ENCODE data around the gene SMC3. TPM values are rescaled to one million over a fixed set of nuclear protein-coding genes. Genes with fewer than 3 reads are reported as not detected.

Gene SMC3
- total RNA-seq, 1 donor from 2014 or later, result 60.6 TPM

DNA sequence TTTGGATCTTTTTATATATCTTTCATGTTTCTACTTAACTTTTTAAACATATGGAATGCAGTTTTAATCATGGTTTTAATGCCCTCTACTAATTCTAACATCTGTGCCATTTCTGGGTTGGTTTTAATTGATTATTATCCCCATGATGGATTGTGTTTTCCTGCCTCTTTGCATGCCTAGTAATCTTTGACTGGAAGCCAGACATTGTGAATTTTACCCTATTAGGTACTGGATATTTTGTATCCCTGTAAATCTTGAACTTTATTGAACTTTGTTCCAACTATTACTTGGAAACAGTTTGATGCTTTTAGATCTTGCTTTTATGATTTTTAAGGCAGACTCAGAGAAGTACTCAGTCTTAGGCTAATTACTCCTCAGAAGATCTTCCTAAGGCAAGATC is 60.7 kb downstream of the SMC3 start:
- H3K4me3 Mint-ChIP-seq, result no peak overlapping the region
- TF ChIP-seq, protein P1, sequence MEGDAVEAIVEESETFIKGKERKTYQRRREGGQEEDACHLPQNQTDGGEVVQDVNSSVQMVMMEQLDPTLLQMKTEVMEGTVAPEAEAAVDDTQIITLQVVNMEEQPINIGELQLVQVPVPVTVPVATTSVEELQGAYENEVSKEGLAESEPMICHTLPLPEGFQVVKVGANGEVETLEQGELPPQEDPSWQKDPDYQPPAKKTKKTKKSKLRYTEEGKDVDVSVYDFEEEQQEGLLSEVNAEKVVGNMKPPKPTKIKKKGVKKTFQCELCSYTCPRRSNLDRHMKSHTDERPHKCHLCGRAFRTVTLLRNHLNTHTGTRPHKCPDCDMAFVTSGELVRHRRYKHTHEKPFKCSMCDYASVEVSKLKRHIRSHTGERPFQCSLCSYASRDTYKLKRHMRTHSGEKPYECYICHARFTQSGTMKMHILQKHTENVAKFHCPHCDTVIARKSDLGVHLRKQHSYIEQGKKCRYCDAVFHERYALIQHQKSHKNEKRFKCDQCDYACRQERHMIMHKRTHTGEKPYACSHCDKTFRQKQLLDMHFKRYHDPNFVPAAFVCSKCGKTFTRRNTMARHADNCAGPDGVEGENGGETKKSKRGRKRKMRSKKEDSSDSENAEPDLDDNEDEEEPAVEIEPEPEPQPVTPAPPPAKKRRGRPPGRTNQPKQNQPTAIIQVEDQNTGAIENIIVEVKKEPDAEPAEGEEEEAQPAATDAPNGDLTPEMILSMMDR (conservative IDR thresholded peaks at IDR 0.05), result no peak
- H3K9me3 Mint-ChIP-seq, result no peaks in the 10 kb centered on the region
- H3K27me3 Mint-ChIP-seq, result peaks cover 4% of the 10 kb centered on the region
- no peaks in the 10 kb centered on the region for H3K36me3 Mint-ChIP-seq
- no peak for DNase-seq (ENCODE audit: extremely low spot score, unreplicated experiment)
- no peak overlapping the region for H3K27ac Mint-ChIP-seq
- H3K4me1 Mint-ChIP-seq (ENCODE audit: unreplicated experiment), result peaks cover 16% of the 10 kb centered on the region

DNA sequence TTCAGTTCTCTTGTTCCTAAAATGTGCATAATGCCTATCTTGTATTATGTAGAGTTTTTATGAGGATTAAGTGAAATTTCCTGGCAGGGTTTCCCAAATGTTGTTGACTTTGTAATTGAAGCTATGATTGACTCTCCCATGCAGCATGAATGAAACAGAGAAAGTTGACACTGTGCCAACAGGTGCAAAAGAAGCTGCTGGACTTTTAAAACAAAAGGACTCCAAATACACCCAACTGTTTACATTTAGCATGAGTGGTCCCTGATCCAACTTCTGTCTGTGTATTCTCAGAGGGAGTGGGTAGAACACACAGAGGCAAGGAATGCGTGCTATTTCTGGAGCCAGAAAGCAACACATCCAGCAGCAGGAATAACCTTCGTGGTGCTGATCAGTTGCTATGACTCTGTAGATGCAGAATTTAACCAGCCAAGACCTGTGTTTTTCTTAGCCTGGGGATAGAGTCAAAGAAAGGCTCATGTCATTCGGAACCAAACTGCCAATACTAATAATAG is 62.2 kb downstream of the SMC3 start:
- TF ChIP-seq, protein P1 (conservative IDR thresholded peaks at IDR 0.05), result no peak
- Mint-ChIP-seq H3K27me3 (peaks cover 4% of the 10 kb centered on the region), H3K9me3 (no peaks in the 10 kb centered on the region), H3K4me3 (no peak overlapping the region), H3K36me3 (no peaks in the 10 kb centered on the region), H3K27ac (no peak overlapping the region), H3K4me1 (ENCODE audit: unreplicated experiment) (peaks cover 16% of the 10 kb centered on the region)
- no peak for DNase-seq (ENCODE audit: extremely low spot score, unreplicated experiment)

DNA sequence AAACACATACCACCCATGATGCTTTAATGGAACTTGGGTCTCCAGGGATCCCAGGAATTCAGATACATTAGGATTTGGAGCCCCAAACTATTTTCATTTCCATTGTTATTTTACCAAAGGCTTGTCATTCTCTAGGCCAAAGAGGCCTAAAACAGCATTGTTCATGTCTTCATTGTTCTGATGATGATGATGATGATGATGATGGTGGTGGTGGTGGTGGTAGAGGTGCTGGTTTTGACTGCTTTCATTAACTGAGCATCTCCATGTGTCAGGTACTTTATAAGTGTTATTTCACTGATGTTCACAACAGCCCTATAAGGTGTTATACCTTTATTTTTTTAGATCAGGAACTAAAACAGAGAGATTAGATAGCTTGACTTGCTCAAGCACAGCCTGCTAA is 64.4 kb downstream of the SMC3 start:
- H3K4me1 Mint-ChIP-seq (ENCODE audit: unreplicated experiment), result peaks cover 20% of the 10 kb centered on the region
- H3K36me3 Mint-ChIP-seq, result no peaks in the 10 kb centered on the region
- H3K27me3 Mint-ChIP-seq, result no peaks in the 10 kb centered on the region
- no peak overlapping the region for H3K27ac Mint-ChIP-seq
- TF ChIP-seq, protein P1 (conservative IDR thresholded peaks at IDR 0.05), result no peak
- H3K9me3 Mint-ChIP-seq, result no peaks in the 10 kb centered on the region
- no peak overlapping the region for H3K4me3 Mint-ChIP-seq
- no peak for DNase-seq (ENCODE audit: extremely low spot score, unreplicated experiment)

DNA sequence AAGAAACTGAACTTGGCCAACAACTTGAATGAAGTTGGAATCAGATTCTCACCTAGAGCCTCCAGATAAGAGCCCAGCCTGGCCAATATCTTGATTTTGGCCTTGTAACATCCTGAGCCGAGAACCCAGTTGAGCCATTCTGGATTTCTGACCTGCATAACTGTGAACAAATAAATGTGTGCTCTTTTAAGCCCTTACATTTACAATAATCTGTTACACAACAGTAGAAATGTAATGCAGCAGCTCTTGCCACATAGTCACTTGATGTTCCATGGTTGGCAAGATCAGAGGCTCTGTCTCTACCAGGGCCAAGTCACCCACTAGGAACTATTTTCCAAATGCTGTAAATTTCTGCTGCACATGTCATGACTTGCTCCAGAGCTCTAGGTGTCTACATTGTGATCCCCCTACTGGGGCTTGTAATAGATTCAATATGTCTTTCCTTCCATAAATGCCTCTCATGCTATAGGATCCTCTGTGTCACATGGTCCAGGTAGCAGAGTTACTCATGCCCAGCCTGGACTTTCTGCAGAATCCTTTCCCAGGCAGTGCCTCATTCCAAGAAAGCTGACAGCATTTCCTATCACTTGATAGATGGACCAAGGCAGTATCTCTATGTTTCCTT is 65.2 kb downstream of the SMC3 start:
- Mint-ChIP-seq H3K27me3 (peaks cover 5% of the 10 kb centered on the region), H3K27ac (no peak overlapping the region), H3K36me3 (no peaks in the 10 kb centered on the region), H3K4me3 (no peak overlapping the region), H3K9me3 (no peaks in the 10 kb centered on the region), H3K4me1 (ENCODE audit: unreplicated experiment) (peaks cover 27% of the 10 kb centered on the region)
- TF ChIP-seq, protein P1 (conservative IDR thresholded peaks at IDR 0.05), result no peak
- no peak for DNase-seq (ENCODE audit: extremely low spot score, unreplicated experiment)

DNA sequence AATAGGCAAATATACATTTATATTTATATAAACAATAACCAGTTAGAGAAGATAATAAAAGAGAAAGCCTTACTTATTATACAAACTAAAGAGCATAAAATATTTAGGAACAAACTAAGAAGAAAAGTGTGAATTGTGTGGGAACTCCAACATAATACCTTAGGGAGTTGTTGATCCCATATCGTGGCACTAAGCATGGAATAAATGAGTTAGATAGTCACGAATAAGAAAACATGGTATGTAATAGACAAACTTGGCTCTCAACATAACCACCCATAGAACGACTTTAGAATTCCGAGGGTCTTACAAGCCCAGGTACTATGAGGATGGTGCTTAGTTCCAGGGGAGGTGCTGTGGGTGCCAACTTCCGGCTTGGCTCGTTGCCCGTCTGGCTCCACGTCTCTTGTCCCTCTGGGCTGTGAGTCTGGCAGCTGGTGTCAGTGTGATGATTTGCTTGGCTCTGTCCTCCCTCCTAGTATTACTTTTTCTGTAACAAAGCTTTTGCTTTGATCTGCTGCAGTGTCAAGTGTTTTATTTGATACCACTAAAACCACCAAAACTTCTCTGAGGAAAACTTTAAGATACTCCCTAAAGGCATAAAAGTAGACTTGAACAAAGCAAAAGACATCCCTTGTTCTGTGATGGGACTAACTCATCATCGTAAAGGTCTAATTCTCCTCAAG is 67.2 kb downstream of the SMC3 start:
- DNase-seq (ENCODE audit: extremely low spot score, unreplicated experiment), result no peak
- Mint-ChIP-seq H3K27ac (no peak overlapping the region), H3K9me3 (no peaks in the 10 kb centered on the region), H3K27me3 (peaks cover 9% of the 10 kb centered on the region), H3K36me3 (no peaks in the 10 kb centered on the region), H3K4me1 (ENCODE audit: unreplicated experiment) (peaks cover 26% of the 10 kb centered on the region), H3K4me3 (no peak overlapping the region)
- TF ChIP-seq, protein P1 (conservative IDR thresholded peaks at IDR 0.05), result no peak

Data from type B pancreatic cell (in vitro differentiated cells).